Suppressor macrophage treated with lipopolysaccharide for 4 hours (primary cell): ENCODE measurements around the gene RASIP1.
"Not testable (repeated sequence)": the region's sequence is repeated elsewhere in the genome, so short reads cannot be mapped to it uniquely, and the experiment has no call there.

Experiments
- DNase-seq: peaks from one replicate; pipeline ENCODE4 v3.0.0-alpha.2; 2020

The RASIP1 gene

DNA sequence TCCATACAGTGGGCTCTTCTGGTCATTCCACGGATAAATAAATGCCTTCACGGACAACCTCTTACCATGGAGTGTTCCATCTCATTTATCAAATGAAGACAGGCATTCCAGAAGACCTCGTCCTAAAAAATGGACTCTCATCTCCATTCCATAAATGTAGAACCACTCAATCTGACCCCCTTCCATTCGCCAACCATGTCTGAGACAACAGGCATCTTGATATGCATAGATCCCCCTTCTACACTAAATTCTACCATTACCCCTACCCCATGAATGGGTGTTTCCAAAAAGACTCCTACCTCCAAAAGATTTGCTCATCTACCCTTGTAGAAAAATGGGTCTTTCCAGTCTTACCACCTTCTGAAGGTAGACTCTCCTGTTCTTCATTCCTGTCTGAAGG is 9.0 kb downstream of the RASIP1 start:
- no peak for DNase-seq

DNA sequence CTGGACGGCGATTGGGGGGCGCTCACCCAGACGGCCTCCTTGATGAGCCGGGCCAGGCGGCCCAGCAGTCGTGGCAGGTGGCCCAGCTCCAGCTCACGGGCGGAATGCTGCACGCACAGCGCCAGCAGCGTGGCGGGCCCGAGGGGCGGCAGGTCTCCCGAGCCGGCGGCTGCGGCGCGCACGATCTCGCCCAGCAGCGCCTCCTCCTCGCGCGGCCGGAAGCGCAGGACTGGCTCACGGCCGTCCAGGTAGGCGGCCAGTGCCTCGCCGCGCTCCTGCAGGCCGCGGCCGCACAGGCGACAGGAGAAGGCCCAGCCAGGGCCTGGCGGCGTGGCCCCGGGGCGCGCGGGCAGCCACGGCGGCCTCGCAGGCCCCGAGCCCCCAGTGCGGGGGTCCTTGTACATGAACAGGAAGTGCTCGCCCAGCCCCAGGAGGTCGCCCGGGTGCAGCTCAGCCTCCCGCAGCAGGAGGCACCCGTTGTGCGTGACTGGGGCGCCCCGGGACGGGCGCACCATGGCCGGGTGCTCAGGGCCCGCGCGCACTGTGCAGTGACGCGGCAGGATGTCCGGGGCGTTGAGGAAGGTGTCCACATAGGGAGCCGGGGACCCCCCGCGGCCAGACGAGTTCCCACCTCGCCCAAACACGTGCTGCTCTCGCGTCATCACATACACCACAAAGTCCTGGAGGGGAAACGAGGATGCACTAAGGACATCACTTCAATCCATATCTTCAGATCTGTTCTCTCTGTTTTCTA is 11.3 kb downstream of the RASIP1 start:
- DNase-seq = no peak

DNA sequence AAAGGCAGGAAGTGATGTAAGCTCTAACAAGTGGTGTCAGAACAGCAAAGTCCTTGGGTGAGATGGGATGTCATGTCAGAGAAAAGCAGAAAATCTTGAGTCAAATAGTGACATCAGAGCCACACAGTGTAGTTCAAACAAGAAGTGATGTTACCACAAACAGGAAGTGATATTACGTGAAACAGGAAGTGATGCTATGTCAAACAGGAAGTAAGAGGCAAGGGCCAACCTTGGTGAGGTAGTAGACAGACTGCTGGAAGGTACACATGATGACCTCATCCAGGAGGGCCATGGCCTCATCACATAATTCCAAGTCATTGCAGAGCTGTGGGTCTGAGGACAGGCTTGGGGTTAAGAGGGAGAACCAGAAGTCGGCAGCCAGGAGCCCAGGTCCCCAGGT is 13.9 kb downstream of the RASIP1 start:
- peak; percentile 47 for DNase-seq

DNA sequence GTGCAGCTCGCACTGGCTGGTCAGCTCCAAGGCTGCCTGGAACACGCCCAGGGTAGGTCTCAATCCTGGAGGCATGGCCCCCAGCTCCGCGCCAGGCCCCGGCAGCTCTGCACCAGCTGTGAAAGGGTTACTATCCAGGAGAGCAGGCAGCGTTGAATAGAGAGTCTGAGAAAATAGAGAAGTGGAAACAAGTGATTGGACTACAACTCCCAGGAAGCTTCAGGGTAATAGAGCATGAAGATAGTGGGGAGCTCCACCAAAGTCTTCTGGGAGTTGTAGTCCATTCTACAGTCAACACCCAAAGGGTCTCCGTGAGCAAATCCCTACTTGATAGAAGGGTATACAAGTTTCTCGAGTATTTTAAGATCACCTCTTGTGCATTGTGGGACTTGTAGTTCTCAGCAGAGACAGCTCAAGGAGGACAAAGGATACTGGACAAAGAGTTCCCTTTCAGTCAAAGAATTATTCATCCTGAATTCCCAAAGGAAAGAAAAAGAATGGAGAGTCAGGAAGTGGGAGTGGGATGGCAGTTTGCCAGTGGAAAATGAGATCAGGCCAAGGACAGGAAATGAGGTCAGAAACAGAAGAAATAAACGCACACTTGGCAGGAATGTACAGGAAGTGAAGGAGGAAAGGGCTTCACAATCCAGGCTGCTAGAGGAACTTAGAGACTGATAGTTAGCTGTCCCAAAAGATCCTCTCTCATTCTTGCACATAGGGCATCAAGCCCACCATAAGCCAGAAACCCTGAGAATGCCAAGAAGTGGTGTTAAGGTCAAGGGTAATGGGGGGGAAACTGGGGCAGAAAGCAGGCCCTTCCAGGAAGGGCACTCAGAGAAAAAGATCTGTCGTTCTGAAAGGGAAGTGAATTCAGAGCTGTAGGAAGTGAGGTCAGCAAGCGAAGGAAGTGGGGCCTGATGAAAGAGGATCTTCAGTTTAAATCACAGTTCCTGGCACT is 15.3 kb downstream of the RASIP1 start:
- DNase-seq = peak; percentile 65

DNA sequence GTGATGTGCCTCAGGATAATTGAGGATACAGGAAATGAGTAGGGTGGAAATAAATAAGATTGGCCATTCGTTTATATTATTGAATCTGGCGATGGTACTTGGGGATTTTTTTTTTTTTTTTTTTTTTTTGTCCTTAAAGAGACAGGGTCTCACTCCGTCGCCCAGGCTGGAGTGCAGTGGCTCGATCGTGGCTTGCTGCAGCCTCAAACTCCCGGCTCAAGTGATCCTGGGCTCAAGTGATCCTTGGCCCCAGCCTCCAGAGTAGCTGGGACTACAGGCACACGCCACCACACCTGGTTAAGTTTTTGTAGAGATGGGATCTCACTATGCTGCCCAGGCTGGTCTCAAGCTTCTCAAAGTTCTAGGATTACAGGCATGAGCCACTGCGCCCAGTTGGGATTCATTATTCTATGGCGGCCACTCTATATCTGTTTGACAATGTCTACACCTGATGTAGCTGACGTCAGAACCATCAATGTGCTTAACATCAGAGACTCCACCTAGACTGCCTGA is 18.2 kb downstream of the RASIP1 start:
- DNase-seq = no peak

DNA sequence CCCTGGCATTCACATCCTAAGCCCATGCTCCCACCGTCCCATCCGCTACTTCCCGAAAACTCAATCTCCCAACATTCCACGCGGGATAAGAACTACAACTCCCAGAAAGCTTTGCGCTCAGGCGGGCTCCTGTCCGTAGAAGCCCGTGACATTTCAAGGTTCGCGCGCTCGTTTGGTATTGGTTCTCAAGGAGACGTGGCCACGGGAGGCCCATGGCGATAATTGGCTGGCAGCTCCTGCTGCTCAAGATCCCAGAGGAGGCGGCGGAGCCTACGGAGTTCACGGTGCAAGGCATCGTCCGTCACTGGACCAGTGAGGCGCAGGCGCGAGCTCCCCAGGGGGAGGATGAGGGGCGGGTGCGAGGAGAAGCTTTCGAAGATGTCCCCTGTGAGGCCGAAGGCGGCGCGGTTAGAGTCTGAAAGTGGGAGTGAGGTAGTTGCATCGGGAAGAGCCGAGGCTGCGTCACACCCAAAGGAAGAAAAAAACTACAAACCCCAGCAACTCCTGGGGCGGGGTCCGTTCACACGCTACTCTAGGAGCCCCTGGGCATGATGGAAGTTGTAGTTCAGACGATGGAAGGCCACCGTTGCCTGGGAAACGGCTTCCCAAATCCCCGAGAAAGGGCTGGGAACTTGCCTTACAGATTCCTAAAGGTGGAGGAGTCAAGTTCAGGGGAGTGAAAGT is 19.7 kb downstream of the RASIP1 start:
- peak; percentile 96 for DNase-seq

DNA sequence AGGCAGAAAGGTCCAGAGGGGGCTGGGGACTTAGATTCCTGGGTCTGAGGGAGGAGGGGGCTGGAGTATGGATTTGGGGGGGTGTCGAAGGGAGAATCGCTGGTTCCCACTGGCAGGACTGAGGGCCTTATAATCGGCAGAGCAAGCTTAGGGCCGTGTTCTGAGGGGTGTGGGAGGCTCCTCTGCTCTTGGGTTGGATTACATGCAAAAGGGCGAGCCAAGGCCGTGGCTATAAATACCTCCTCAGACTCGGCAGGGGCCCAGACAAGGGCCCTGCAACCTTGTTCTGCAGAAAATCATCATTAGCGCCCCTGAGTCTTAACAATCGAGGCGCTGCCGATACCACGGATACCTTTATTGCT is 20.2 kb downstream of the RASIP1 start:
- DNase-seq = no peak

DNA sequence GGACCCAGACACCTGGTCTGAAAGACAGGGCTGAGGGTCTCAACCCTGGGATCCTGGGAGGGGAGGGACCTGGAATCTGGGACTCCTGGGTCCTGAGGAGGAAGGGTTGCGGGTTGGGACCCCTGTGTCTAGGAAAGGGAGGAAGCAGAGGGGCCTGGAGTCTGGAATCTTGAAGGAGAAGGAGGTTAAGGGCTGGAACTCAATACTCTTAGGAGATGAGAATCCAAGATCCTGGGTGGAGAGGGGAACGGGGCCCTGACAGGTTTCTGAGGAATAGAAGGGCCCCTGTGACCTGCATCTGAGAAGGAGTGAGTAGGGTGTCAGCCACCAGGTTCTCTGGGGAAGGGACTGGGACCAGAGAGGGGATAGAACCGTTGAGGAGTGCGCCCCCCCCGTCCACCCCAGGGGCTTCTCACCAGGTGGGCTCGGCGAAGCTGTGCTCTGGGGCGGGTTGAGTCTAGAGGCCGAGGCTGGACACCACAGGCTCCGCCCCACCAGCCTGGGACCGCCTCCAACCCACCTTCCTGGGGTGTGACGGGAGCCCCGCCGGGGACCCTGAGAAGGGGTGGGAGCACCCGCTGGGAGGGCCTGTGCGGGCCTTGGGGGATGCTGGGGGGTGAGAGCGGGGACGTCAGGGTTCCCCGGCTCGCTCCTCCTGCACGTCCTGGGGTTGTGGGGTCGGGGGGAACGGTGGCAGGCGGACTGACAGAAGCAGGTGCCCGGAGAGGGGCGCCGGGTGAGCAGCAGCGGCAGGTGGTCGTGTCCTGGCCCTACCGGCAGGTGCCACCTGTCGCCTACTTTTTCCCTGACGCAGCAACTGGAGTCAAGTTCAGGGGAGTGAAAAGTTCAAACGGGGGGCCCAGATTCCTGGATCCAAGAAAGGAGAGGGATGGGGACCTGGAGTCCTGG is 20.9 kb downstream of the RASIP1 start, which contains the start of gene MAMSTR:
Gene MAMSTR (minus strand): TSS at position 463 of the 909 bp plus-strand sequence. CDS start 694 bp downstream, outside the sequence.
- DNase-seq = no peak

DNA sequence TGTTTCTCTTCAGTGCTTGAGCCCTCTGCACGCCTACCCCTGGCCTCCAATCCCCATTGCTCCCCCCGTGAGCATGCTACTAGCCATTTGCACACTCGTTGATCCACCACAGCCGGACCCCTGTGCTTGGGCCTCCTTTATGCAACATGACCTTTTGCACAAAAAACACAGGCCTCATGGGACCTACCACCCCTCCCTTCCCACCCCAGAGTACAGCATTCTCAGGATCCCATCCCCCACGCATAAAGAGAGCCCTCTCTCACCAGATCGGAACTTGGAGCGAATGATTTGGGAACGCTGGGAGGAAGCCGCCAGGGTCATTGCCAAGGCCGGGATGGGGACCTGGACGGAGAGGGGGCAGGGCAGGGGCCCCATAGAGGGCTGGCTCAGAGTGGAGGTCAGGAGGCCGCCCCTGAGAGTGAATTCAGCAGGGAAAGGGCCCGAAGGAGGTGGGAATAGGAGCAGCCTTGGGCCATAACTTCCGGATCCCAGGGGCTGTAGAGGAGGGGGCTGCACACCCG is 21.6 kb downstream of the RASIP1 start:
- no peak for DNase-seq

DNA sequence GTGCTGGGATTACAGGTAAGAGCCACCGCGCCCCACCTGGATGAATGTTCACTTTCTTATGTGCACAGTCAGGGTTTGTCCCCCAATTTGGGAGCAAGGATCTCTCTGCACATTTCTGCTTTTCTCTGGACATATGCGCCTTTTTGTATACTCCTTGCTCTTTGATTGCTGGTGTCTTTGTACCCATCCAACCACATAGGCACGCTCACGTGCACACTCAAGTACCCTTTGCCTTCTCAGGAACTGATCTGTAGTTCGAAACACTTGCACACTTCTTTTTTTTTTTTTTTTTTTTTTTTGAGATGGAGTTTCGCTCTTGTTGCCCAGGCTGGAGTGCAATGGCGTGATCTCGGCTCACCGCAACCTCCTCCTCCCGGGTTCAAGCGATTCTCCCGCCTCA is 22.3 kb downstream of the RASIP1 start:
- not testable (repeated sequence) for DNase-seq

DNA sequence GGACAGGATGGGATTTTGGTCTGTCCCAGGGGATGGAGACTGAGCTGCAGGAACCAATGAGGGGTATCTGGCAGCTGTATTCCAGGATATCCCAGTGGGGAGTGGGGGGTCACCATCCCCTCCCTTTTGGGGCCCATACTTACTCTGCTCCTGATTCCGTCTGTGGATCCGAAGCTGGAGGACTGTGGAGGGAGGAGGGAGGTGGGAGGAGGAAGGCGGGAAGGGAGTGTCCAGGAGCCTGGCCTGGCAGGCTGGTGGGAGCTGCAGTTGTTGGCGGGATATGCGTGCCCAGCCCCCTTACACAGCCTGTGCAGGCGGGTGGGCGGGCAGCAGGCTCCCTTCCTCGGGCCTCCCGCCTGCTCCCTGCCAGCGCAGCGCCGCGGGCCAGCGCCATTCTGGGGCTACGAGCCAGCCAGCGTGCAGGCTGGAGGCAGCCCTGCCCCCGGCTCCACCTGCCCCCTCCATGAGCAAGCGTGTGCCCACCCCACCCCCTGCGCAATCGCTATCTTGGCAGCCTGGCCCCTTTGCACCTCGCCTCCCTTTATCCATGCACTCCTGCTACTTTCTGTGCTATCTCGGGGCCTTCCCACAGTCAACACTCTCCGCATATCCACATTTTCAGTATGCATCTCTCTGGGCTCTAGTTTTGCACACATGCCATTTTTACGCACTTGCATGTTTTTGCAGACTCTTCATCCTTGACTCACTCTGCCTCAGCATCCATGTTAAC is 23.7 kb downstream of the RASIP1 start:
- no peak for DNase-seq

DNA sequence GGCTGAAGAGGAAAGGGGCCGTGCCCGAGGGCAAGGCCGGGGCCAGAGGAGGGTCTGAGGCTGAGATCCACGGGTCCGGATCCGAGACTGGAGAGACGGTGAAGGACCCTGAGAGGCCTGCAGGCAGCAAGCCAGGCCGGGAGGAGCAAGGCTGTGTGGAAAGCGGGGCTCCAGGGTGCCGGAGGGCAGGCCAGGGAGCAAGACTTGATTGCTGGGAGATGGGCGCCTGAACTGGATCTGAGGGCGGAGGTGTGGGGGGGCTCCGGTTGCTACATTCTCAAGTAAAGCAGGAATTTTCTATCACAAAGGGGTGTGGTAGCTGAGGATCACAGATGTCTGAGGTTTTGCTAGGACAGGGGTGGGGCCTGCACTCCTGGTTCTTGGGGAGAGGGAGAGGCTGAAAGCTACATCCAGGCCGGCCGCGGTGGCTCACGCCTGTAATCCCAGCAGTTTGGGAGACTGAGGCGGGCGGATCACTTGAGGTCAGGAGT is 24.7 kb downstream of the RASIP1 start:
- DNase-seq = no peak

DNA sequence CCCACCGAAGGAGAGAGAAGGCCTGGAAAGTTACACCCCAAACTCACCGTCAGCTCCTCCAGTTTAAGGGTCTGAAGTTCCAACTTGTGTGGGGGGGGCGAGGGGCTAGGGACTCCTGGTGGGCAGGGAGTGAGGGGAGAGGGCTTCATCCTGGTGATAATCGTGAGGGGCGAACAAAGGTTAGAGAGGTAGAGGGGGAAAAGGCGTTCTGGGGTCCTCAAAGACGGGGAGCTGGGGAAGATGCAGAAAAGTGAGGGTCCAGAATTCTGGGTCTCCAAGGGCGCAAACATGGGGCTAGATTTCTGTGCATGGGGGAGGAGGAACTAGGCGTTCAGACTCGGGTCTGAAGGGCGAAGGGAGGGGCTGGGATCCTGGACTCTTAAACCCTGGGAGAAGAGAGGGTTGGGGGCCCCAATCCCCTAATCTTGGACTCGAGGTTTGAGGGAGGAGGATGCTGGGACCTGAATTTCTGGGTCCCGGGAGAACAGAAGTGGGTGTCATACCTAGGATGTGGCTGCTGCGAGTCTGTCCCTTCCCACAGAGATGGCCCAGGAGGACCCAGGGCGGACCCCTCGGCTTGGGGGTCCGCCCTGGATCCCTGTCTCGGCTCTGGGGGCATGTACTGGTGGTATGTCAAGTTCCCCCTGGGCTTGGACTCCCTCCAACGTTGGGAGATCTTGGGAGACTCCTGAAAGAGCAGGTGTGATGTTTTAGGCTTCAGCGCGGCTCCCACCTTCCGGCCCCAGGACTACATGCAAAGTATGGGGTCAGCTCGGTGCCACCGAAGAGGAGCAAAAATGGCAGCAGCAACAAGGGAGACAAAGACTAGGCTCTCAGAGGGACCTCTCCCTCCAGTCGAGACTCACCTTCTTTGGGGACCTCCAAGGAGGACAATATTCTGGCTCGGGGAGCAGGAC is 25.4 kb downstream of the RASIP1 start:
- no peak for DNase-seq

DNA sequence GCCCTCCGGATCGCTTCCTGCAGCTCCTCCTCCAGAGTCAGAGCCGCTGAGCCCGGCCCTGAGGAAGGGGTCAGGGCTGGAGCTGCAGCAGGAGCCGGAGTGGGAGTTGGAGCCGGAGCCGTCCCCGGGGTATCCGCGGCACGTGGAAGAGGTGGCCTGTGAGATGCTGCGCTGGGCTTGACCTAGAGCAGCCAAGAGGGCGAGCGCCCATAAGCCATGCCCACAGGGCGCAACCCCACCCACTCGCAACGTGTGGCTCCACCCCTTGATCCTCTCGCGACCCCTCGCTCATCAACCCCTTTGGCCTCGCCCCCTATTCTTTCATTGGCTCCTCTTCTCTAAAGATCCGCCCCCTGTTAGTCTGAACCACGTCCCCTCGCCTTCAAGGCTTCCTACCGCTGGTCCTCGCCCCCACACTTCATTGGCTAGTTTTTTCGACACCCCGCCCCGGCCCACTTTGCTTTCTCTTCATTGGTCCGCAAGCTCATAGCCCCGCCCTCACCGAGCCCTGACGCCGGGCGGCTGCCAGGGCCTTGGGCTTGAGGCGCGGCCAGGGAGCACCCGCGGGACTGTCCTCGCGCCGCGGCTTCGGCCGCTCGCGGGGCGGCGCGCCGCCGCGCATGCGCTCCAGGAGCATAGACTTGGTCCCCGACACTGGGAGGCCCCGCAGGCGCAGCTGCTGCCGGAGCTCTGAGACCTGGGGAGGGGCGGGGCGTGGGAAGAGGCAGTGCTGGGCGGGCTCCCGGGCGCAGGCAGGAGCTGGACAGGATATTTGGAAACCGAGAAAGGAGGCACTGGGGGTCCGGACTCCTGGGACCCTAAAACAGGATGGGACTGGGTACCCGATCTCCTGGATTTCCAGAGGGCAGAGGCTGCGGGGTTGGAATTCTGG is 26.3 kb downstream of the RASIP1 start:
- peak; percentile 100 for DNase-seq

DNA sequence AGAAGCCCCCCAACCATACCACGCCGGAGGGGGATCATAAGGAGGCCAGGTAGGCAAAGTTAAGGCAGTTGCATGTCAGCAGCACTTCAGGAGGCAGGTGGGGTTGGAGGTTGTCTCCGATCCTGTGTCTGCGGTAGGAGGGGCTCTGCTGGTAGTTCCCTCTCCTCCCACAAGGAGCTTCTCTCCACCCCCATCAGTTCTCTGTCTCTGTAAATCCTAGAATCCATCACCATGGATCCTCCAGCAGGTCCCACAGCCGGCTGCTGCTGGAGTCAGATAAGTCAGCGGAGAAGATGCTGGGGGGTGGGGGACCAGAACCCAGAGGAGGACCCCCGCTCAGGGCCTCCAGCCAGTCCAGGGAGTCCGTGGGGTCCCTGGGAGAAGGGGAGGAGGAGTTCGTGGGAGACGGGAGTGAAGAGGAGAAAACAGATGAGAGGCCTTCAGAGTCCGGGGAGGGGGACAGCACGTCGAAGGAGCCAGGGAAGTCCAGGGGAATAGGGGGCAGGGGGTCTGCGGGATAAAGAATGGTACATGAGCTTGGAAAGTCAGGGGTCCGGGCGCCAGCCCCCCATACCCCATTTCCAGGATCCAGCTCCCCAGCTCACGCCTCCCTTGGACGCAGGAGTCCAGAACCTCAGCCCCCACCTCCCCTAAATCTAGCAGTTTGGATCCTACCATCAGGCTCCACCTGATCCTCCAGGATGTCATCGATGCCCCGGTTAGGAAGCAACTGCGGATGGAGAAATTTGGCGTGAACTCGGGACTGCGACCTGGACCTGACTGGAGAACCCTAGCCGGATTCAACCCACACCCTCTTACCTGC is 27.2 kb downstream of the RASIP1 start:
- no peak for DNase-seq

DNA sequence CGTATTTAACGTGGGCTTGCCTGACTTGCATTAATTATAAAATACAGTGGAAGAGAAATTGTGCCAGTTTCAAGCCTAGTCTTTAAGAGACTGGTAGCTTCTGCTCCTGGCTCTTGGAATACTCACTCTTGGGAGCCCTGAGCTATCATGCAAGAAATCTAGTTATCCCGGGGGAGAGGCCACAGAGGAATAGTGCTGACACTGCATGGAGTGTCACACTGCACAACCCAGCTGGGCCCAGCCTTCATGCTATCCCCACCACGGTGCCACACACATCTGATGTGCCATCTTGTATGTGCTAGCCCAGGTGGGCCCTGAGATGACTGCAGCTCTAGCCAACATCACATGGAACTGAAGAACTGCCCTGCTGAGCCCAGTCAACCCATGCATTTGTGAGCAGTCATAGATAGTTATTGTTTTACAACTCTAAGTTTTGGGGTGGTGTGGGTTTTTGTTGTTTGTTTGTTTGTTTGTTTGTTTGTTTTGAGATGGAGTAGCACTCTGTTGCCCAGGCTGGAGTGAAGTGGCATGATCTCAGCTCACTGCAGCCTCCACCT is 29.2 kb downstream of the RASIP1 start:
- no peak for DNase-seq

DNA sequence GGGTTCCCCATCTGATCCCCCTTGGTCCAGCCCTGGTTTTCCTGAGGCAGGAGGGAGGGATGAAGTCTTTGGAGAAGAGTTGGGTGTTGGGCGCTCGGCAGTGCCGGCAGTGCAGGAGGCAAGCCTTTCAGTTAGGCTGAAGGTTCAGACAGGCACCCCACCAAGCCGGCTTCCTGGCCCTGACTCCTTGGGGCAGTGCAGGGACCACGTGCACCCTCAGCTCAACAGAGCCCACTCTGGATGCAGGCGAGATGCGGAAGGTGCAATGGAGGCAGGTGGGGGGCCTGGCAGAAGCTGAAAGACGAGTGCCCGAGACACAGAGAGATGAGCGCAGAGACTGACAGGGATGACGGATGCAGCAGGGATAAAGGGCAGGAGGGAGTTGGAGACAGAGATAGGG is 31.9 kb downstream of the RASIP1 start:
- DNase-seq = no peak
